Stomach (tissue), 9 donors: ENCODE measurements around the gene ZNF578. TPM values are rescaled to one million over a fixed set of nuclear protein-coding genes. Genes with fewer than 3 reads are reported as not detected.
"Not testable (repeated sequence)": the region's sequence is repeated elsewhere in the genome, so short reads cannot be mapped to it uniquely, and the experiment has no call there.

ENCODE experiments used
- DNase-seq, 2 donors: peaks; one replicate each; pipeline versions ENCODE4 v3.0.0 to v3.0.0-alpha.2; 2013 to 2019
- H3K27ac ChIP-seq, 5 donors: fragments of 200-600 bp in 4 of 5; sonication (generic) in 4 of 5; one replicate each; pipeline ENCODE4 v1.5.1; 2013 to 2019; ENCODE audit warnings: mild to moderate bottlenecking in 1 of 5, moderate library complexity in 1 of 5
- H3K27me3 ChIP-seq, 3 donors: fragments of 200-600 bp; sonication (generic); one replicate each; pipeline ENCODE4 v1.5.1; 2017 to 2019; ENCODE audit warnings: mixed run types in 1 of 3
- H3K36me3 ChIP-seq, 4 donors: fragments of 200-600 bp; sonication (generic); 1 replicate in 3 of 4; 2 replicates in 1 of 4; pipeline ENCODE4 v1.5.1; 2016 to 2019
- H3K4me1 ChIP-seq, 4 donors: fragments of 200-600 bp; sonication (generic); one replicate each; pipeline ENCODE4 v1.5.1; 2016 to 2019
- H3K4me3 ChIP-seq, 4 donors: fragments of 200-600 bp; sonication (generic) in 3 of 4; one replicate each; pipeline ENCODE4 v1.5.1; 2016 to 2019; ENCODE audit warnings: mild to moderate bottlenecking in 1 of 4
- H3K9me3 ChIP-seq, 4 donors: fragments of 200-600 bp; sonication (generic); one replicate each; pipeline ENCODE4 v1.5.1; 2016 to 2019
- EP300 ChIP-seq: sonication (generic); formaldehyde crosslinking; IDR thresholded peaks from one replicate; pipeline ENCODE4 v1.6.1; 2017; ENCODE audit warnings: antibody characterized with exemption
- POLR2A ChIP-seq, 4 donors: fragments of 450-650 bp; IDR thresholded peaks; one replicate each; pipeline ENCODE4 v1.6.1; 2016; ENCODE audit warnings: antibody characterized with exemption in 4 of 4, control low read depth in 2 of 4, mild to moderate bottlenecking in 1 of 4, moderate library complexity in 1 of 4
- POLR2AphosphoS5 ChIP-seq, 3 donors: sonication (generic); formaldehyde crosslinking; IDR thresholded peaks; one replicate each; pipeline ENCODE4 v1.6.1; 2016; ENCODE audit warnings: antibody characterized with exemption in 3 of 3
- WGBS, 5 donors: extraction: QIAGEN DNeasy Blood & Tissue Kit in 3 of 5; methylation state at CpG; one replicate each; pipeline versions ENCODE4 v1.1.5 to v1.1.7; 2013 to 2018; 5-methylcytosine and 5-hydroxymethylcytosine counted together
- intact Hi-C: fragments of 100-400 bp; cut with DNase I; formaldehyde crosslinking; loops from one replicate; pipeline ENCODE4 v1.15.1; 2023; ENCODE audit warnings: low total_unique reads
- polyA plus RNA-seq, 3 donors: library from polyadenylated mRNA; stranded (reverse); fragments of 200-250 nt; gene quantifications; one replicate each; pipeline ENCODE4 v1.2.3, GENCODE V29; 2013
- total RNA-seq, 5 donors: library from RNA; depleted of rRNA; stranded (reverse); fragments of >200 nt; gene quantifications; one replicate each; pipeline versions ENCODE4 v1.1.0 to v1.2.3, GENCODE V29; 2014 to 2016
- TF ChIP-seq, protein P1 (sequence below), 7 experiments: fragments of 450-650 bp in 4 of 7; fragments of 200-600 bp in 3 of 7; sonication (generic) in 3 of 7; IDR thresholded peaks; one replicate each; pipeline ENCODE4 v1.5.1; 2016 to 2019; ENCODE audit warnings: antibody characterized with exemption in 7 of 7, control low read depth in 2 of 7, mild to moderate bottlenecking in 1 of 7
- donor health status: healthy with polysubstance abuse.
- donor health status: Bipolar disorder and iron deficiency.
- donor health status: healthy.

ZNF578 gene
- total and polyA plus RNA-seq, 8 donors = 0.25 to 4.4 (median 0.44) TPM; not detected in 4

- 89 to 93% (median 92%) methylated on average over 3 of the region's 3 CpGs for WGBS, 5 donors
- H3K4me1 ChIP-seq = no peaks in the 10 kb centered on the region
- intact Hi-C loops = no loop called here
- H3K27me3 ChIP-seq = no peaks in the 10 kb centered on the region
- no peak overlapping the region for H3K4me3 ChIP-seq
- H3K9me3 ChIP-seq = peaks cover 70 to 100% (median 99%) of the 10 kb centered on the region in 4 donors
- DNase-seq = no peak
- no peak overlapping the region for H3K27ac ChIP-seq
- no peak for TF ChIP-seq EP300
- no peak for TF ChIP-seq POLR2AphosphoS5 (IDR thresholded peaks at IDR 0.05)
- TF ChIP-seq, protein P1, sequence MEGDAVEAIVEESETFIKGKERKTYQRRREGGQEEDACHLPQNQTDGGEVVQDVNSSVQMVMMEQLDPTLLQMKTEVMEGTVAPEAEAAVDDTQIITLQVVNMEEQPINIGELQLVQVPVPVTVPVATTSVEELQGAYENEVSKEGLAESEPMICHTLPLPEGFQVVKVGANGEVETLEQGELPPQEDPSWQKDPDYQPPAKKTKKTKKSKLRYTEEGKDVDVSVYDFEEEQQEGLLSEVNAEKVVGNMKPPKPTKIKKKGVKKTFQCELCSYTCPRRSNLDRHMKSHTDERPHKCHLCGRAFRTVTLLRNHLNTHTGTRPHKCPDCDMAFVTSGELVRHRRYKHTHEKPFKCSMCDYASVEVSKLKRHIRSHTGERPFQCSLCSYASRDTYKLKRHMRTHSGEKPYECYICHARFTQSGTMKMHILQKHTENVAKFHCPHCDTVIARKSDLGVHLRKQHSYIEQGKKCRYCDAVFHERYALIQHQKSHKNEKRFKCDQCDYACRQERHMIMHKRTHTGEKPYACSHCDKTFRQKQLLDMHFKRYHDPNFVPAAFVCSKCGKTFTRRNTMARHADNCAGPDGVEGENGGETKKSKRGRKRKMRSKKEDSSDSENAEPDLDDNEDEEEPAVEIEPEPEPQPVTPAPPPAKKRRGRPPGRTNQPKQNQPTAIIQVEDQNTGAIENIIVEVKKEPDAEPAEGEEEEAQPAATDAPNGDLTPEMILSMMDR (IDR thresholded peaks at IDR 0.05) = no peak
- TF ChIP-seq POLR2A (IDR thresholded peaks at IDR 0.05) = no peak
- peaks cover 0 to 22% (median 9%) of the 10 kb centered on the region in 4 donors for H3K36me3 ChIP-seq
Observed at GRCh38 chr19:52473655-52474350, 20.4 kb downstream of the ZNF578 start.

- Histone ChIP-seq H3K36me3 (peaks cover 0 to 16% (median 8%) of the 10 kb centered on the region in 4 donors), H3K9me3 (peaks cover 75 to 100% (median 99%) of the 10 kb centered on the region in 4 donors), H3K4me1 (no peaks in the 10 kb centered on the region), H3K4me3 (no peak overlapping the region), H3K27ac (no peak overlapping the region), H3K27me3 (no peaks in the 10 kb centered on the region)
- WGBS, 5 donors = 91 to 97% (median 96%) methylated on average over 7 of the region's 7 CpGs
- DNase-seq = no peak
- intact Hi-C loops = no loop called here
- no peak for TF ChIP-seq POLR2A (IDR thresholded peaks at IDR 0.05)
- TF ChIP-seq POLR2AphosphoS5 (IDR thresholded peaks at IDR 0.05) = no peak
- TF ChIP-seq EP300 = no peak
- TF ChIP-seq, protein P1 (IDR thresholded peaks at IDR 0.05) = no peak
Observed at GRCh38 chr19:52474351-52475127, 21.2 kb downstream of the ZNF578 start.

DNA sequence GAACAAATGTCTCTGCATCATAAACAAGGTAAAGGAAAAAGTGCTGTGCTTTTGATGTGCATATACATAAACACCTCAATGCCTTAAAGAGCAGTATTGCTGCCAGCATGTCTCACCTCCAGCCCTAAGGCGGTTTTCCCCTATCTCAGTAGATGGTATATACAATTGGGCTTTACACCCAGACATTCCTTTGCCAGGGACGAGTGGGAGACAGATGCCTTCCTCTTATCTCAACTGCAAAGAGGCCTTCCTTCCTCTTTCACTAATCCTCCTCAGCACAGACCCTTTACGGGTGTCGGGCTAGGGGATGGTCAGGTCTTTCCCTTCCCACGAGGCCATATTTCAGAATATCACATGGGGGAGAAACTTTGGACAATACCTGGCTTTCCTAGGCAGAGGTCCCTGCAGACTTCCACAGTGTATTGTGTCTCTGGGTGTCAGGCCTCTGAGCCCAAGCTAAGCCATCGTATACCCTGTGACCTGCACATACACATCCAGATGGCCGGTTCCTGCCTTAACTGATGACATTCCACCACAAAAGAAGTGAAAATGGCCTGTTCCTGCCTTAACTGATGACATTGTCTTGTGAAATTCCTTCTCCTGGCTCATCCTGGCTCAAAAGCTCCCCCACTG is 30.9 kb downstream of the ZNF578 start:
- H3K4me1 ChIP-seq, H3K27ac ChIP-seq, DNase-seq, intact Hi-C loops, H3K27me3 ChIP-seq, H3K4me3 ChIP-seq: not testable (repeated sequence)
- Histone ChIP-seq H3K36me3 (peaks cover 0 to 12% (median 0%) of the 10 kb centered on the region in 4 donors), H3K9me3 (peaks cover 48 to 95% (median 92%) of the 10 kb centered on the region in 4 donors)
- WGBS, 5 donors = 45 to 58% (median 52%) methylated on average over 7 of the region's 7 CpGs

DNA sequence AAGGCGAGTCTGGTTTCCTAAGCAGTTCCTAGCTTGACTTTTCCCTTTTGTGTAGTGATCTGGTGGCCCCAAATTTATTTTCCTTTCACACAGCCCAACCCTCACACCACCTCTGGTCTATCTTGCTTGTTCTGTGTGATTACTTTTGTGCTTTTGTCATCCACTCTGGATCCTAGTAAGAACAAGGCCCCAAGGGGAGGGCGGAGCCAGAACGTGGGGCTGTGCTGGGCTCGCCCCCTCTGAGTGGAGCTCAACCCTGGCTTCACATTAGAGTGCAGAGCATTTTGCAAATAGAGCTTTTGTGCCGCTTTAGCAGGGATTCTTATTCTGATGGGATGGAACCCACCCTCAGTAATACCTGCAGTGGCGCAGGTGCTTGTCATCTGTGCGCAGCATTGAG is 31.7 kb downstream of the ZNF578 start:
- intact Hi-C loops, H3K4me3 ChIP-seq, H3K4me1 ChIP-seq, DNase-seq, H3K27ac ChIP-seq, H3K27me3 ChIP-seq: not testable (repeated sequence)
- WGBS, 5 donors = 33 to 54% (median 38%) methylated on average over 7 of the region's 7 CpGs
- H3K9me3 ChIP-seq = peaks cover 45 to 95% (median 92%) of the 10 kb centered on the region in 4 donors
- H3K36me3 ChIP-seq = peaks cover 0 to 12% (median 0%) of the 10 kb centered on the region in 4 donors

DNA sequence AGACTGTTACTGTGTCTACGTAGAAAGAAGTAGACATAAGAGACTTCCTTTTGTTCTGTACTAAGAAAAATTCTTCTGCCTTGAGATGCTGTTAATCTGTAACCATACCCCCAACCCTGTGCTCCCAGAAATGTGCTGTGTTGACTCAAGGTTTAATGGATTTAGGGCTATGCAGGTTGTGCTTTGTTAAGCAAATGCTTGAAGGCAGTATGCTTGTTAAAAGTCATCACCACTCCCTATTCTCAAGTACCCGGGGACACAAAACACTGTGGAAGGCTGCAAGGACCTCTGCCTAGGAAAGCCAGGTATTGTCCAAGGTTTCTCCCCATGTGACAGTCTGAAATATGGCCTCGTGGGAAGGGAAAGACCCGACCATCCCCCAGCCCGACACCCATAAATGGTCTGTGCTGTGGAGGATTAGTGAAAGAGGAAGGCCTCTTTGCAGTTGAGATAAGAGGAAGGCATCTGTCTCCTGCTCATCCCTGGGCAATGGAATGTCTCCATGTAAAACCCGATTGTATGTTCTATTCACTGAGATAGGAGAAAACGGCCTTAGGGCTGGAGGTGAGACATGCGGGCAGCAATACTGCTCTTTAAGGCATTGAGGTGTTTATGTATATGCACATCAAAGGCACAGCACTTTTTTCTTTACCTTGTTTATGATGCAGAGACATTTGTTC is 32.3 kb downstream of the ZNF578 start:
- 8 to 15% (median 13%) methylated on average over 8 of the region's 8 CpGs for WGBS, 5 donors

More for the DNA sequence above, 32.3 kb downstream of the ZNF578 start:
- peaks cover 45 to 95% (median 89%) of the 10 kb centered on the region in 4 donors for H3K9me3 ChIP-seq
- H3K36me3 ChIP-seq = peaks cover 0 to 12% (median 0%) of the 10 kb centered on the region in 4 donors
- DNase-seq, H3K27ac ChIP-seq, H3K27me3 ChIP-seq, intact Hi-C loops, H3K4me3 ChIP-seq, H3K4me1 ChIP-seq: not testable (repeated sequence)
